ENCODE measurements around the gene DPF3.

DPF3 gene

GRCh38 chr14:72849222-72849621 lies 44.7 kb downstream of the DPF3 start:
- Histone ChIP-seq H3K27me3 (replicated peaks; ENCODE audit: insufficient read depth, low read length) (no peaks in the 10 kb centered on the region), H3K4me2 (ENCODE audit: low read depth, low read length) (no peak overlapping the region), H3K36me3 (replicated peaks; ENCODE audit: insufficient read depth, low read length) (no peaks in the 10 kb centered on the region), H2AFZ (ENCODE audit: low read length) (no peak overlapping the region), H3F3A (ENCODE audit: insufficient read depth, low read length) (no peaks in the 10 kb centered on the region), H3K9me3 (replicated peaks; ENCODE audit: insufficient read depth, low read length) (no peaks in the 10 kb centered on the region), H3K4me1 (ENCODE audit: low read length) (no peaks in the 10 kb centered on the region), H3K27ac (ENCODE audit: low read length) (no peak overlapping the region), H3K9ac (ENCODE audit: low read length) (no peak overlapping the region), H3K9me2 (replicated peaks; ENCODE audit: insufficient read depth, low read length) (no peaks in the 10 kb centered on the region), H4K20me1 (ENCODE audit: insufficient read depth, low read length) (no peaks in the 10 kb centered on the region), H3K79me2 (ENCODE audit: low read length) (peaks cover 84% of the 10 kb centered on the region), H3K4me3 (ENCODE audit: low read length) (no peak overlapping the region)
- DNase-seq = no peak
- TF ChIP-seq EZH2 (optimal IDR thresholded peaks at IDR 0.05; ENCODE audit: low read depth, low read length) (no peak), EZH2phosphoT487 (IDR thresholded peaks at IDR 0.05; ENCODE audit: low read length) (no peak), CTCF (IDR thresholded peaks at IDR 0.05; ENCODE audit: low read length) (no peak)

GRCh38 chr14:72847721-72848120 lies 46.2 kb downstream of the DPF3 start:
- Histone ChIP-seq H3K9me3 (replicated peaks; ENCODE audit: insufficient read depth, low read length) (no peaks in the 10 kb centered on the region), H3K27me3 (replicated peaks; ENCODE audit: insufficient read depth, low read length) (no peaks in the 10 kb centered on the region), H4K20me1 (ENCODE audit: insufficient read depth, low read length) (no peaks in the 10 kb centered on the region), H2AFZ (ENCODE audit: low read length) (no peak overlapping the region), H3K27ac (ENCODE audit: low read length) (no peak overlapping the region), H3K4me3 (ENCODE audit: low read length) (no peak overlapping the region), H3K4me1 (ENCODE audit: low read length) (no peaks in the 10 kb centered on the region), H3F3A (ENCODE audit: insufficient read depth, low read length) (no peaks in the 10 kb centered on the region), H3K9ac (ENCODE audit: low read length) (no peak overlapping the region), H3K36me3 (replicated peaks; ENCODE audit: insufficient read depth, low read length) (no peaks in the 10 kb centered on the region), H3K9me2 (replicated peaks; ENCODE audit: insufficient read depth, low read length) (no peaks in the 10 kb centered on the region), H3K79me2 (ENCODE audit: low read length) (peaks cover 82% of the 10 kb centered on the region), H3K4me2 (ENCODE audit: low read depth, low read length) (no peak overlapping the region)
- DNase-seq = no peak
- TF ChIP-seq CTCF (IDR thresholded peaks at IDR 0.05; ENCODE audit: low read length) (no peak), EZH2phosphoT487 (IDR thresholded peaks at IDR 0.05; ENCODE audit: low read length) (no peak), EZH2 (optimal IDR thresholded peaks at IDR 0.05; ENCODE audit: low read depth, low read length) (no peak)

GRCh38 chr14:72845683-72846082 lies 48.2 kb downstream of the DPF3 start:
- H3K27ac ChIP-seq (ENCODE audit: low read length) = no peak overlapping the region
- no peak overlapping the region for H3K4me3 ChIP-seq (ENCODE audit: low read length)
- H4K20me1 ChIP-seq (ENCODE audit: insufficient read depth, low read length) = no peaks in the 10 kb centered on the region
- H3K79me2 ChIP-seq (ENCODE audit: low read length) = peaks cover 81% of the 10 kb centered on the region
- no peak overlapping the region for H3K4me2 ChIP-seq (ENCODE audit: low read depth, low read length)
- no peaks in the 10 kb centered on the region for H3F3A ChIP-seq (ENCODE audit: insufficient read depth, low read length)
- no peaks in the 10 kb centered on the region for H3K4me1 ChIP-seq (ENCODE audit: low read length)
- no peaks in the 10 kb centered on the region for H3K9me2 ChIP-seq (replicated peaks; ENCODE audit: insufficient read depth, low read length)
- no peaks in the 10 kb centered on the region for H3K9me3 ChIP-seq (replicated peaks; ENCODE audit: insufficient read depth, low read length)
- DNase-seq = no peak
- TF ChIP-seq CTCF (IDR thresholded peaks at IDR 0.05; ENCODE audit: low read length) = no peak
- no peak for TF ChIP-seq EZH2 (optimal IDR thresholded peaks at IDR 0.05; ENCODE audit: low read depth, low read length)
- no peak for TF ChIP-seq EZH2phosphoT487 (IDR thresholded peaks at IDR 0.05; ENCODE audit: low read length)
- no peaks in the 10 kb centered on the region for H3K27me3 ChIP-seq (replicated peaks; ENCODE audit: insufficient read depth, low read length)
- no peak overlapping the region for H2AFZ ChIP-seq (ENCODE audit: low read length)
- H3K36me3 ChIP-seq (replicated peaks; ENCODE audit: insufficient read depth, low read length) = no peaks in the 10 kb centered on the region
- H3K9ac ChIP-seq (ENCODE audit: low read length) = no peak overlapping the region
